Gastrocnemius medialis (tissue), 4 donors: ENCODE results near the gene COQ3. TPM values are rescaled to one million over a fixed set of nuclear protein-coding genes. Genes with fewer than 3 reads are reported as not detected.

Experiments
- ATAC-seq, 2 donors: fragments of 150-250 bp; one replicate each; pipeline ENCODE4 v1.9.1; 2016
- DNase-seq, 2 donors: peaks; one replicate each; pipeline ENCODE4 v3.0.0-alpha.2; 2019
- H3K27ac ChIP-seq, 4 donors: fragments of 200-600 bp; sonication (generic); 1 replicate in 1 of 4; 2 replicates in 3 of 4; pipeline ENCODE4 v1.5.1; 2016 to 2018; ENCODE audit warnings: mild to moderate bottlenecking in 2 of 4, moderate library complexity in 1 of 4
- H3K27me3 ChIP-seq, 3 donors: fragments of 200-600 bp; sonication (generic) in 2 of 3; 1 replicate in 1 of 3; 2 replicates in 2 of 3; pipeline versions ENCODE4 v1.5.1 to v1.6.0; 2016 to 2019; ENCODE audit warnings: mild to moderate bottlenecking in 1 of 3, moderate library complexity in 1 of 3
- H3K36me3 ChIP-seq, 2 donors: fragments of 200-600 bp; sonication (generic) in 1 of 2; one replicate each; pipeline ENCODE4 v1.5.1; 2017 to 2018
- H3K4me1 ChIP-seq, 2 donors: fragments of 200-600 bp; sonication (generic) in 1 of 2; one replicate each; pipeline ENCODE4 v1.5.1; 2016 to 2017; ENCODE audit warnings: mild to moderate bottlenecking in 2 of 2
- H3K4me3 ChIP-seq, 4 donors: fragments of 200-600 bp; sonication (generic) in 3 of 4; 1 replicate in 1 of 4; 2 replicates in 3 of 4; pipeline ENCODE4 v1.5.1; 2016 to 2019; ENCODE audit warnings: mild to moderate bottlenecking in 2 of 4
- H3K9me3 ChIP-seq, 3 donors: fragments of 200-600 bp; sonication (generic) in 2 of 3; 1 replicate in 1 of 3; 2 replicates in 2 of 3; pipeline ENCODE4 v1.5.1; 2016 to 2019
- POLR2A ChIP-seq, 2 donors: fragments of 450-650 bp; IDR thresholded peaks; one replicate each; pipeline ENCODE4 v1.6.1; 2017; ENCODE audit warnings: antibody characterized with exemption in 2 of 2, mild to moderate bottlenecking in 2 of 2, moderate library complexity in 2 of 2
- in situ Hi-C, 4 donors: fragments of 200-750 bp; cut with MboI; loops; one replicate each; pipeline versions ENCODE4 v1.15.0 to v1.8.0; 2017; ENCODE audit warnings: low sequenced_read_pairs in 4 of 4
- intact Hi-C: fragments of 100-400 bp; cut with DNase I; formaldehyde crosslinking; loops from one replicate; pipeline ENCODE4 v1.15.1; 2023; ENCODE audit warnings: low total_unique reads
- total RNA-seq, 4 donors: library from RNA; depleted of rRNA; stranded (reverse); fragments of >200 nt; gene quantifications; one replicate each; pipeline versions ENCODE4 v1.1.0 to v1.2.3, GENCODE V29; 2016
- TF ChIP-seq, protein P1 (sequence below), 5 experiments: fragments of 450-650 bp in 3 of 5; fragments of 200-600 bp in 2 of 5; sonication (generic) in 2 of 5; IDR thresholded peaks in 4 of 5; conservative IDR thresholded peaks in 1 of 5; 1 replicate in 4 of 5; 2 replicates in 1 of 5; pipeline ENCODE4 v1.5.1; 2016 to 2019; ENCODE audit warnings: antibody characterized with exemption in 5 of 5, mild to moderate bottlenecking in 3 of 5, moderate library complexity in 3 of 5

Gene COQ3
- total RNA-seq, 4 donors from 2014 or later = 4.2 to 11.4 (median 7.3) TPM

DNA sequence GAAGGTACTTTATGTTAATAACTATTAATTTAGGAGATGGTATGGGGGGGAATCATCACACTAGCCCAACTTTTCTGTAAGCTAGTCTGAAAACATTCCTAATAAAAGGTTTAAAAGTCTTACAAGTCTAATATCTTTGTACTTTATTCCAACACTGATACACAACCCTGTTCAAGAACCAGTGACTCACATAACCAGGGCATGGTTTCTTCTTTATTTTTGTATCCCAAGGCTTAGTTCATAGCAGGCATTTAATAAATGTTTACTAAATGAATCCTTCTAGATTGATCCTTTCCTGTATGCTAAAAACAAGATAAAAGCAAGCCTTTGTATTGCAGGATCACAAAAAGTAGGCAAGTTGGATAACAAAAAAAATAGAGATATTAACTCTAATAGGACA lies 21.5 kb upstream of the COQ3 start:
- in situ Hi-C loops (no loop called here), intact Hi-C loops (no loop called here)
- Histone ChIP-seq H3K4me1 (peaks cover 60 to 74% of the 10 kb centered on the region in 2 donors), H3K27ac (peak overlapping the region in 1 of 4 donors; percentile 46), H3K4me3 (no peak overlapping the region), H3K9me3 (no peaks in the 10 kb centered on the region), H3K36me3 (peaks cover 0 to 12% of the 10 kb centered on the region in 2 donors), H3K27me3 (no peaks in the 10 kb centered on the region)
- TF ChIP-seq POLR2A (IDR thresholded peaks at IDR 0.05) = no peak
- TF ChIP-seq, protein P1, sequence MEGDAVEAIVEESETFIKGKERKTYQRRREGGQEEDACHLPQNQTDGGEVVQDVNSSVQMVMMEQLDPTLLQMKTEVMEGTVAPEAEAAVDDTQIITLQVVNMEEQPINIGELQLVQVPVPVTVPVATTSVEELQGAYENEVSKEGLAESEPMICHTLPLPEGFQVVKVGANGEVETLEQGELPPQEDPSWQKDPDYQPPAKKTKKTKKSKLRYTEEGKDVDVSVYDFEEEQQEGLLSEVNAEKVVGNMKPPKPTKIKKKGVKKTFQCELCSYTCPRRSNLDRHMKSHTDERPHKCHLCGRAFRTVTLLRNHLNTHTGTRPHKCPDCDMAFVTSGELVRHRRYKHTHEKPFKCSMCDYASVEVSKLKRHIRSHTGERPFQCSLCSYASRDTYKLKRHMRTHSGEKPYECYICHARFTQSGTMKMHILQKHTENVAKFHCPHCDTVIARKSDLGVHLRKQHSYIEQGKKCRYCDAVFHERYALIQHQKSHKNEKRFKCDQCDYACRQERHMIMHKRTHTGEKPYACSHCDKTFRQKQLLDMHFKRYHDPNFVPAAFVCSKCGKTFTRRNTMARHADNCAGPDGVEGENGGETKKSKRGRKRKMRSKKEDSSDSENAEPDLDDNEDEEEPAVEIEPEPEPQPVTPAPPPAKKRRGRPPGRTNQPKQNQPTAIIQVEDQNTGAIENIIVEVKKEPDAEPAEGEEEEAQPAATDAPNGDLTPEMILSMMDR (IDR thresholded peaks at IDR 0.05 in 4 of 5, conservative IDR thresholded peaks at IDR 0.05 in 1 of 5) = no peak
- DNase-seq (no peak), ATAC-seq (no peak)

DNA sequence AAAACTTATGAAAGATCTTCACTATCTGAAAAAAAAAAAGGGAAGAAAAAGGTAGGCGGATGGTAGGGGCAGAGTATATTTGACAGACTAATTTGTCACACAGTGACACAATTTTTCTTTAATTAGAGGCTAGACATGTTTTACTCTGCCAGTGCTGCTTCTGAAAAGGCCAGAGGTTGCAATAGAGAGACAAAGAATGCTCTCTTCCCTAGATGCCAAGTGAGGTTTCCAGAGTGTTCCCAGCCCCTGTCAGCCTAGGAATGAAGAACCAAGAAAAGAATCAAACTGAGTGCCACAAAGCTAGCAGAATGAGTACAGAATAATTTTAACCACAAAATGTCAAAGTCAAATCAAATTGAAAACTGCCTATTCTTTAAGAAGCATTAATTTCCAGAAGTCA lies 18.1 kb upstream of the COQ3 start:
- TF ChIP-seq, protein P1 (IDR thresholded peaks at IDR 0.05 in 4 of 5, conservative IDR thresholded peaks at IDR 0.05 in 1 of 5) = no peak
- no peak for TF ChIP-seq POLR2A (IDR thresholded peaks at IDR 0.05)
- in situ Hi-C loops = no loop called here
- no peaks in the 10 kb centered on the region for H3K9me3 ChIP-seq
- no peak for DNase-seq
- H3K27me3 ChIP-seq = no peaks in the 10 kb centered on the region
- peaks cover 34 to 47% of the 10 kb centered on the region in 2 donors for H3K4me1 ChIP-seq
- no peak for ATAC-seq
- intact Hi-C loops = no loop called here
- peaks cover 0 to 40% of the 10 kb centered on the region in 2 donors for H3K36me3 ChIP-seq
- H3K4me3 ChIP-seq = no peak overlapping the region
- H3K27ac ChIP-seq = no peak overlapping the region

DNA sequence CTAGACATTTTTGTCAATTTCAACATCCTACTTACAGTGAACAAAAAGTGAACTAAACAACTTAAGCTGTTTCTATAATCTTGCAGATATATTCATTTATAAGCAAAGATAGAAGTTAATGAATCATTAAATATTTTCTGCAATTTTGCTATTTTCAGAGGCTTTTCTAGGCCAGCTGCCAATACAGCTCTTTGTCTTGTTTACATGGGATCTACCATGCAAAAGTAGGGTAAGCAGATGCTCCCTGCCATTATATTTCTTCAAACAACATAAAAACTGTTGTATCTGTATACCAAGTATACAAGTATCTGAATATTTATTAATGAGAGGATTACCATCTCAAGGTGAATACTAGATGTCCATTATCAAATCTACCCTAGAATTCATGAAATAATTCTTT lies 15.7 kb upstream of the COQ3 start:
- ATAC-seq (no peak), DNase-seq (no peak)
- in situ Hi-C loops = no loop called here
- intact Hi-C loops = no loop called here
- Histone ChIP-seq H3K9me3 (no peaks in the 10 kb centered on the region), H3K27ac (no peak overlapping the region), H3K4me1 (peaks cover 11 to 23% of the 10 kb centered on the region in 2 donors), H3K36me3 (peaks cover 0 to 63% of the 10 kb centered on the region in 2 donors), H3K27me3 (no peaks in the 10 kb centered on the region), H3K4me3 (no peak overlapping the region)
- TF ChIP-seq, protein P1 (IDR thresholded peaks at IDR 0.05 in 4 of 5, conservative IDR thresholded peaks at IDR 0.05 in 1 of 5) = no peak
- no peak for TF ChIP-seq POLR2A (IDR thresholded peaks at IDR 0.05)

DNA sequence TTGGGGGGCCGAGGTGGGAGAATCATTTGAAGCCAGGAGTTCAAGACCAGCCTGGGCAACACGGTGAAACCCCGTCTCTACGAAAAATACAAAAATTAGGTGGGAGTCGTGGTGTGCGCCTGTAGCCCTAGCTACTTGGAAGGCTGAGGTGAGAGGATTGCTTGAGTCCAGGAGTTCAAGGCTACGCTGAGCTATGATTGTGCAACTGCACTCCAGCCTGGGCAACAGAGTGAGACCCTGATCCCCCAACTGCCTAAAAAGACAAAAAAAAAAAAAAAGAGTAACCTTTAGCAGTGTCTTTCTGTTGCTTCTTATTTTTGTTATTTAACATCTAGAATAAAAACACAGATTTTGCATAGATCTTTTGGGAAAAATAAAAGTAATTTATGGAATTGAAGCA lies 13.1 kb upstream of the COQ3 start:
- H3K4me1 ChIP-seq = peaks cover 0 to 1% of the 10 kb centered on the region in 2 donors
- no peaks in the 10 kb centered on the region for H3K9me3 ChIP-seq
- in situ Hi-C loops (no loop called here), intact Hi-C loops (no loop called here)
- no peak overlapping the region for H3K27ac ChIP-seq
- TF ChIP-seq, protein P1 (IDR thresholded peaks at IDR 0.05 in 4 of 5, conservative IDR thresholded peaks at IDR 0.05 in 1 of 5) = no peak
- no peak for TF ChIP-seq POLR2A (IDR thresholded peaks at IDR 0.05)
- H3K4me3 ChIP-seq = no peak overlapping the region
- peaks cover 0 to 89% of the 10 kb centered on the region in 2 donors for H3K36me3 ChIP-seq
- ATAC-seq = no peak
- DNase-seq = no peak
- H3K27me3 ChIP-seq = no peaks in the 10 kb centered on the region

DNA sequence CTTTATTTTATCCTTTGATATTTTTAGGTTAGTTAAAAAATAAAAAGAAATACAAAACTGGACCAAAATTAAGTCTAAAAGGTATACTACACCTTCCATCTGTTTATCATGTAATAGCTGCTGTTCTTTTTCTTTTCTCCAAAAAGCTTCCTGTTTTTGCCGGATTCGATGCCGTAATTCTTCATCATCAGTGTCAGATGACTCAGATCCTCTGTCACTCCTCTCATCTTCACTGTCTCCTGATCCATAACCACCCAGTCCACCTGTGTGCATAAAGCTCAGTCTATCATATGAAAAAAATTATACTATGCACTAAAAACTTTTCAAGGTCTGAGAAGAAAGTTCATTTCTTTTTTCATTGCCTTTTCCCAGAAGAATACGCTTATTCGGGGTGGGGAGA lies 8.5 kb upstream of the COQ3 start:
- Histone ChIP-seq H3K9me3 (no peaks in the 10 kb centered on the region), H3K4me1 (no peaks in the 10 kb centered on the region), H3K4me3 (no peak overlapping the region), H3K36me3 (peaks cover 0 to 87% of the 10 kb centered on the region in 2 donors), H3K27me3 (no peaks in the 10 kb centered on the region), H3K27ac (no peak overlapping the region)
- TF ChIP-seq POLR2A (IDR thresholded peaks at IDR 0.05) = no peak
- TF ChIP-seq, protein P1 (IDR thresholded peaks at IDR 0.05 in 4 of 5, conservative IDR thresholded peaks at IDR 0.05 in 1 of 5) = no peak
- ATAC-seq = no peak
- intact Hi-C loops = no loop called here
- no peak for DNase-seq
- in situ Hi-C loops = no loop called here
